Measurements from ENCODE around the gene UBE2D2.

DNA sequence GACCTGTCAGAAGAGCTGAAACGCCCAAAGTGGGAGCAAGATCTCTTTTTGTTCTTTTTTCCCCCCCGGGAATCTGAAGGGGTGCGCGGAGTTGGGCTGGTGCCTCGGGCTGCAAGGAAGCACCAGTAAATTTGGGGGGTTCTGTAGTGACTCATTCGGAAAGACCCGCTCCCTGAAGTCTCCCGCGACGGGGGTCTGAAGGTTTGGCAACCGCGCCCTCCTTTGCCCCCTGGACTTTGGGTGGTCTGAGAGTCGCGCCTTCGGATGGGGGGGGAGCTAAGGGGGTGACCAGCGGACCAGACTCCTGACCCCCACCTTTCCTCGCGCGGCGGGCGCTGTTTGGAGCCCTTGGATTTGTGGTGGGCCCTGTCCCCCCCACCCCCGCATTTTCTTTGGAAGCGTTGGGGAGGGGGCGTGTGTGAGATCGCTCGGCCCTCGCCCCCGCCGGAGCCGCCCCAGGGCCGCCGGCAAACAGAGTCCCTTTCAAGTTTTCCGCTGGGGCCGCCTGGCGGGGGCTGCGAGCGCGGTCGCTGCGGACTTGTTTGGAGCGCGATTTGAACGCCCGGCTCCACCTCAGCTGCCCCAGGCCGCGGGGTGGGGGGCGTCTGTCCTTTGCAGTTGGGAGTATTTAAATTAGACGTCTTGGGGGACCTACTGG, 89.0 kb downstream of the UBE2D2 start:
- TF ChIP-seq EZH2phosphoT487 (IDR thresholded peaks at IDR 0.05; ENCODE audit: borderline replicate concordance, low read depth, low read length): no peak
- TF ChIP-seq, protein P1, sequence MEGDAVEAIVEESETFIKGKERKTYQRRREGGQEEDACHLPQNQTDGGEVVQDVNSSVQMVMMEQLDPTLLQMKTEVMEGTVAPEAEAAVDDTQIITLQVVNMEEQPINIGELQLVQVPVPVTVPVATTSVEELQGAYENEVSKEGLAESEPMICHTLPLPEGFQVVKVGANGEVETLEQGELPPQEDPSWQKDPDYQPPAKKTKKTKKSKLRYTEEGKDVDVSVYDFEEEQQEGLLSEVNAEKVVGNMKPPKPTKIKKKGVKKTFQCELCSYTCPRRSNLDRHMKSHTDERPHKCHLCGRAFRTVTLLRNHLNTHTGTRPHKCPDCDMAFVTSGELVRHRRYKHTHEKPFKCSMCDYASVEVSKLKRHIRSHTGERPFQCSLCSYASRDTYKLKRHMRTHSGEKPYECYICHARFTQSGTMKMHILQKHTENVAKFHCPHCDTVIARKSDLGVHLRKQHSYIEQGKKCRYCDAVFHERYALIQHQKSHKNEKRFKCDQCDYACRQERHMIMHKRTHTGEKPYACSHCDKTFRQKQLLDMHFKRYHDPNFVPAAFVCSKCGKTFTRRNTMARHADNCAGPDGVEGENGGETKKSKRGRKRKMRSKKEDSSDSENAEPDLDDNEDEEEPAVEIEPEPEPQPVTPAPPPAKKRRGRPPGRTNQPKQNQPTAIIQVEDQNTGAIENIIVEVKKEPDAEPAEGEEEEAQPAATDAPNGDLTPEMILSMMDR (conservative IDR thresholded peaks at IDR 0.05; ENCODE audit: low read length): peak; percentile 66
